ENCODE measurements around the gene TOR4A. TPM values are rescaled to one million over a fixed set of nuclear protein-coding genes. Genes with fewer than 3 reads are reported as not detected.
A peak's percentile ranks its signal among the peaks of the same experiment; 100 is the strongest.

Gene TOR4A
- total RNA-seq, 1 donor from 2014 or later: 3.5 TPM

GRCh38 chr9:137269231-137269772, 8.2 kb upstream of the TOR4A start:
- no peaks in the 10 kb centered on the region for H3K9me3 Mint-ChIP-seq (ENCODE audit: low read depth)
- H3K36me3 Mint-ChIP-seq (ENCODE audit: low read depth): peaks cover 16% of the 10 kb centered on the region
- H3K27ac Mint-ChIP-seq (ENCODE audit: unreplicated experiment): peak overlapping the region; percentile 71
- no peak overlapping the region for H3K4me3 Mint-ChIP-seq (ENCODE audit: unreplicated experiment)
- TF ChIP-seq CTCF (IDR thresholded peaks at IDR 0.05): no peak
- no peaks in the 10 kb centered on the region for H3K27me3 Mint-ChIP-seq (ENCODE audit: low read depth)
- no peak for DNase-seq (ENCODE audit: low spot score)
- H3K4me1 Mint-ChIP-seq (ENCODE audit: low read depth): peaks cover 40% of the 10 kb centered on the region

GRCh38 chr9:137270929-137271695, 6.4 kb upstream of the TOR4A start:
- Mint-ChIP-seq H3K27ac (ENCODE audit: unreplicated experiment) (peak overlapping the region; percentile 83), H3K4me3 (ENCODE audit: unreplicated experiment) (no peak overlapping the region), H3K27me3 (ENCODE audit: low read depth) (no peaks in the 10 kb centered on the region), H3K36me3 (ENCODE audit: low read depth) (peaks cover 14% of the 10 kb centered on the region), H3K9me3 (ENCODE audit: low read depth) (no peaks in the 10 kb centered on the region), H3K4me1 (ENCODE audit: low read depth) (peaks cover 53% of the 10 kb centered on the region)
- no peak for TF ChIP-seq CTCF (IDR thresholded peaks at IDR 0.05)
- DNase-seq (ENCODE audit: low spot score): no peak

GRCh38 chr9:137271696-137272076, 5.8 kb upstream of the TOR4A start:
- H3K27ac Mint-ChIP-seq (ENCODE audit: unreplicated experiment): peak overlapping the region; percentile 83
- no peaks in the 10 kb centered on the region for H3K9me3 Mint-ChIP-seq (ENCODE audit: low read depth)
- peaks cover 14% of the 10 kb centered on the region for H3K36me3 Mint-ChIP-seq (ENCODE audit: low read depth)
- no peak overlapping the region for H3K4me3 Mint-ChIP-seq (ENCODE audit: unreplicated experiment)
- TF ChIP-seq CTCF (IDR thresholded peaks at IDR 0.05): no peak
- peaks cover 56% of the 10 kb centered on the region for H3K4me1 Mint-ChIP-seq (ENCODE audit: low read depth)
- no peaks in the 10 kb centered on the region for H3K27me3 Mint-ChIP-seq (ENCODE audit: low read depth)
- no peak for DNase-seq (ENCODE audit: low spot score)

- no peaks in the 10 kb centered on the region for H3K27me3 Mint-ChIP-seq (ENCODE audit: low read depth)
- H3K27ac Mint-ChIP-seq (ENCODE audit: unreplicated experiment): no peak overlapping the region
- TF ChIP-seq CTCF (IDR thresholded peaks at IDR 0.05): no peak
- H3K4me1 Mint-ChIP-seq (ENCODE audit: low read depth): peaks cover 62% of the 10 kb centered on the region
- H3K36me3 Mint-ChIP-seq (ENCODE audit: low read depth): peaks cover 14% of the 10 kb centered on the region
- no peaks in the 10 kb centered on the region for H3K9me3 Mint-ChIP-seq (ENCODE audit: low read depth)
- peak; percentile 91 for DNase-seq (ENCODE audit: low spot score)
- H3K4me3 Mint-ChIP-seq (ENCODE audit: unreplicated experiment): no peak overlapping the region
Observed at GRCh38 chr9:137272241-137273094, 5.1 kb upstream of the TOR4A start.

GRCh38 chr9:137273095-137273490, 4.4 kb upstream of the TOR4A start:
- no peak for TF ChIP-seq CTCF (IDR thresholded peaks at IDR 0.05)
- Mint-ChIP-seq H3K4me1 (ENCODE audit: low read depth) (peaks cover 61% of the 10 kb centered on the region), H3K9me3 (ENCODE audit: low read depth) (no peaks in the 10 kb centered on the region), H3K4me3 (ENCODE audit: unreplicated experiment) (no peak overlapping the region), H3K27ac (ENCODE audit: unreplicated experiment) (no peak overlapping the region), H3K27me3 (ENCODE audit: low read depth) (no peaks in the 10 kb centered on the region), H3K36me3 (ENCODE audit: low read depth) (peaks cover 14% of the 10 kb centered on the region)
- no peak for DNase-seq (ENCODE audit: low spot score)
